Lung (tissue), 12 donors: Measurements from ENCODE around the gene RAB44. TPM values are rescaled to one million over a fixed set of nuclear protein-coding genes. Genes with fewer than 3 reads are reported as not detected.
A peak's percentile ranks its signal among the peaks of the same experiment; 100 is the strongest.

Source experiments
- ATAC-seq: fragments of 200-7000 bp; cut with Tn5 transposase; one replicate; pipeline ENCODE4 v1.9.1; 2020; ENCODE audit warnings: moderate number of reproducible peaks; ENCODE audit not compliant: insufficient read depth, low FRiP score
- DNase-seq, 3 donors: peaks; one replicate each; pipeline ENCODE4 v3.0.0-alpha.2; 2013 to 2017
- H3K27ac ChIP-seq, 2 donors: one replicate each; pipeline ENCODE4 v1.5.1; 2013; ENCODE audit warnings: mild to moderate bottlenecking in 2 of 2, moderate library complexity in 2 of 2, control low read depth in 1 of 2, inconsistent platforms in 1 of 2, low read depth in 1 of 2, low read length in 1 of 2
- H3K27me3 ChIP-seq, 3 donors: one replicate each; pipeline ENCODE4 v1.5.1; 2013; ENCODE audit warnings: low read length in 2 of 3; ENCODE audit not compliant: control insufficient read depth in 3 of 3, insufficient read depth in 3 of 3
- H3K36me3 ChIP-seq, 4 donors: one replicate each; pipeline ENCODE4 v1.5.1; 2013; ENCODE audit warnings: low read length in 4 of 4, mild to moderate bottlenecking in 1 of 4, moderate library complexity in 1 of 4; ENCODE audit not compliant: control insufficient read depth in 4 of 4, insufficient read depth in 4 of 4
- H3K4me1 ChIP-seq, 5 donors: one replicate each; pipeline ENCODE4 v1.5.1; 2013; ENCODE audit warnings: low read length in 5 of 5, mild to moderate bottlenecking in 2 of 5, moderate library complexity in 1 of 5; ENCODE audit not compliant: control insufficient read depth in 5 of 5, insufficient read depth in 5 of 5
- H3K4me3 ChIP-seq: one replicate; pipeline ENCODE4 v1.5.1; 2013; ENCODE audit warnings: mild to moderate bottlenecking, control low read depth, moderate library complexity
- H3K9ac ChIP-seq, 2 donors: one replicate each; pipeline ENCODE4 v1.5.1; 2013; ENCODE audit warnings: low read length in 2 of 2, control low read depth in 1 of 2; ENCODE audit not compliant: insufficient read depth in 1 of 2
- H3K9me3 ChIP-seq, 4 donors: one replicate each; pipeline ENCODE4 v1.5.1; 2013; ENCODE audit warnings: low read length in 3 of 4, mild to moderate bottlenecking in 1 of 4, moderate library complexity in 1 of 4; ENCODE audit not compliant: control insufficient read depth in 4 of 4, insufficient read depth in 3 of 4
- WGBS, 2 donors: extraction: QIAGEN DNeasy Blood & Tissue Kit; methylation state at CpG; one replicate each; pipeline ENCODE4 v1.1.7; 2013; 5-methylcytosine and 5-hydroxymethylcytosine counted together
- polyA plus RNA-seq, 2 donors: library from polyadenylated mRNA; stranded (reverse); fragments of 200-250 nt; gene quantifications; one replicate each; pipeline ENCODE4 v1.2.1, GENCODE V29; 2013
- total RNA-seq, 2 donors: library from RNA; depleted of rRNA in 1 of 2; stranded (reverse); fragments of >200 nt in 1 of 2; gene quantifications; one replicate each; pipeline ENCODE4 v1.2.1, GENCODE V29; 2014 to 2021
- TF ChIP-seq, protein P1 (sequence below): IDR thresholded peaks from 2 replicates; pipeline ENCODE4 v1.5.1; 2012; ENCODE audit warnings: mild to moderate bottlenecking; ENCODE audit errors: control extremely low read depth, extremely low read depth
- donor health status: control.
- donor health status: control.
- donor health status: Bipolar disorder and iron deficiency.
- donor health status: healthy.
- donor health status: DM: yes; HTN: yes; CAD: no.

RAB44 gene
- total and polyA plus RNA-seq, 4 donors: 0.26 to 1.5 (median 0.91) TPM

DNA sequence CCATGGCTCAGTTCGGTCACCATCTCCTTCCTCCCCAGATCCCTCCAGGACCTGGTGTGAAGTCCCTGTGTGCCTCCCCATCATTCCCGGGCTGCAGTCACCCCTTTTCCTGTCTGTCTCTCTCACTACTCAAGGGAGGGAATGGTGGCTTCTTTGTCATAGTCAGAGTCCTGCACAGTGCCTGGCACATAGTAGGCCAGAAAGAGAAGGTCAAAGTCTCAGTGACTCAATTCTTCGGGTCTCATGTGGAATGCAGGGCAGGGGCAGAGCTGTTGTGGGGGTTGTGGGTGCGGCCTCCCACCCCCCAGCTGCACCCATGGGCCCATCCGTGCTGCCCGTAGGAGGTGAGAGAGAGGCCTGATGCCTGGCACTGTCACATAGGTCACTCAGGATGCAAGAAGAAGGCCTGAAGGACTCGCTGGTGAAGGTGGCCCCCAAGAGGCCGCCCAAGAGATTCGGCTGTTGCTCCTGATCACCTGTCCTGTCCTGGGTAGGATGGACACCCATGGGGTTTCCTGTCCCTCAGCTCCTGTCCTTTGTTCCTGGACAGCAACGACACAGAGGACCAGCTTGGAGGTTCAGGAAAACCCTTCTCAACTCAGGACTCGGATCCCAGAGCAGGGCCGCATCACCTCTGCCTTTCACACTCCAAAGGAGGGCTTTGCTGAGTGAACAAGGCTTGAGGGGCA, 34.1 kb downstream of the RAB44 start:
- ATAC-seq: no peak
- Histone ChIP-seq H3K9ac (no peak overlapping the region), H3K9me3 (no peaks in the 10 kb centered on the region), H3K4me3 (no peak overlapping the region), H3K27me3 (no peaks in the 10 kb centered on the region), H3K27ac (no peak overlapping the region), H3K36me3 (peaks cover 0 to 2% (median 0%) of the 10 kb centered on the region in 4 donors), H3K4me1 (peaks cover 0 to 17% (median 7%) of the 10 kb centered on the region in 5 donors)
- TF ChIP-seq, protein P1, sequence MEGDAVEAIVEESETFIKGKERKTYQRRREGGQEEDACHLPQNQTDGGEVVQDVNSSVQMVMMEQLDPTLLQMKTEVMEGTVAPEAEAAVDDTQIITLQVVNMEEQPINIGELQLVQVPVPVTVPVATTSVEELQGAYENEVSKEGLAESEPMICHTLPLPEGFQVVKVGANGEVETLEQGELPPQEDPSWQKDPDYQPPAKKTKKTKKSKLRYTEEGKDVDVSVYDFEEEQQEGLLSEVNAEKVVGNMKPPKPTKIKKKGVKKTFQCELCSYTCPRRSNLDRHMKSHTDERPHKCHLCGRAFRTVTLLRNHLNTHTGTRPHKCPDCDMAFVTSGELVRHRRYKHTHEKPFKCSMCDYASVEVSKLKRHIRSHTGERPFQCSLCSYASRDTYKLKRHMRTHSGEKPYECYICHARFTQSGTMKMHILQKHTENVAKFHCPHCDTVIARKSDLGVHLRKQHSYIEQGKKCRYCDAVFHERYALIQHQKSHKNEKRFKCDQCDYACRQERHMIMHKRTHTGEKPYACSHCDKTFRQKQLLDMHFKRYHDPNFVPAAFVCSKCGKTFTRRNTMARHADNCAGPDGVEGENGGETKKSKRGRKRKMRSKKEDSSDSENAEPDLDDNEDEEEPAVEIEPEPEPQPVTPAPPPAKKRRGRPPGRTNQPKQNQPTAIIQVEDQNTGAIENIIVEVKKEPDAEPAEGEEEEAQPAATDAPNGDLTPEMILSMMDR: no peak
- WGBS, 2 donors: 92 to 96% methylated on average over 12 of the region's 12 CpGs
- no peak for DNase-seq

DNA sequence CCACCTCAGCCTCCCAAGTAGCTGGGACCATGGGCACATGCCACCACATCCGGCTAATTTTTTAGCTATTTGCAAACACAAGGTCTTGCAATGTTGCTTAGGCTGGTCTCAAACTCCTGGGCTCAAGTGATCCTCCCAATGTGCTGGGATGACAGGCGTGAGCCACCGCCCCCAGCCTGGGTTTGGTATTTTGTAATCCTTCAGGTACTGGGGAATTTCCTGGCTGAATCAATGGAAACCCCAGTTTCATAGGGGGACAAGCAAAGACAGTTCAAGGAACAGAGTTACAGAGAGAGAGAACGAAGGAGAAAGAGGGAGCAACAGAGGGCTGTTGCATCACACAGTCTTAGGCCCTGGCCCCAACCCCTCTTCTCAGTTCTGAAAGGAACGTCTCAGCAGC, 35.7 kb downstream of the RAB44 start:
- Histone ChIP-seq H3K4me3 (no peak overlapping the region), H3K9me3 (no peaks in the 10 kb centered on the region), H3K27ac (no peak overlapping the region), H3K36me3 (peaks cover 0 to 2% (median 0%) of the 10 kb centered on the region in 4 donors), H3K4me1 (peaks cover 0 to 17% (median 7%) of the 10 kb centered on the region in 5 donors), H3K27me3 (no peaks in the 10 kb centered on the region), H3K9ac (no peak overlapping the region)
- ATAC-seq: no peak
- WGBS, 2 donors: 80 to 89% methylated on average over 5 of the region's 5 CpGs
- TF ChIP-seq, protein P1: no peak
- no peak for DNase-seq

DNA sequence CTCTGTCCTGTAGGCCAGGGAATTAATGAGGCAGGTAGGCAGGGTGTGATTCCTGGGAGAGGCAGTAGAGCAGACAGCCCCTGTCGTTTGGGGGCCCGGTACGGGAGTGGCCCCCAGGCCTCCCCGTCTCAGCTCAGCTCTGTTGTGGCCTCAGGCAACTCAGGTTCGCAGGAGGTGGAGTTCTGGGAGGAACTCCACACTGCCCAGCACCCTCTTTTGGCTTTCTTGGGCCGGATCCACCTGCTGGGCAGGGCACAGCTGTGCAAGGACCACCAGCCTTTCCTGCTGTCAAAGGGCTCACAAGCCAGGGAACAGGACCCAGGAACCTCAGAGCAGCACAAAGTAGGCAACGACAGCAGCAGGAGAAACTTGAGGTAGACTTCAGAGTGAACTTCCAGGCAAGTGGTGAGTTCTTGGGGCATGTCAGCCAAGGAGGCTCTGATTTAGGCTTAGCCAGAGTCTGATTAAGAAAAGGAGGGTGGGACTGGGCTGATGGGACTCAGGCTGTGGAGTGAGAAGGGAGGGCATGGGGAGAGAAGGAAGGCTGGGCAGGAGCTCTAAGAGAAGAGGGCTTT, 36.9 kb downstream of the RAB44 start:
- Histone ChIP-seq H3K4me1 (peaks cover 0 to 17% (median 7%) of the 10 kb centered on the region in 5 donors), H3K36me3 (peaks cover 0 to 2% (median 0%) of the 10 kb centered on the region in 4 donors), H3K9ac (peak overlapping the region in 1 of 2 donors; percentile 79), H3K4me3 (no peak overlapping the region), H3K27ac (peak overlapping the region in 1 of 2 donors; percentile 38), H3K27me3 (no peaks in the 10 kb centered on the region), H3K9me3 (no peaks in the 10 kb centered on the region)
- TF ChIP-seq, protein P1: no peak
- no peak for ATAC-seq
- WGBS, 2 donors: 72 to 86% methylated on average over 7 of the region's 7 CpGs
- no peak for DNase-seq
